BJ (cell line): Measurements from ENCODE around the gene LYRM4. TPM values are rescaled to one million over a fixed set of nuclear protein-coding genes. Genes with fewer than 3 reads are reported as not detected.

ENCODE experiments used
- CTCF ChIA-PET: fragments of 350-600 bp; formaldehyde crosslinking; extraction: SDS; loops from one replicate; lab custom pipeline; 2021; ENCODE audit warnings: antibody characterized with exemption, inconsistent platforms; lab: Yijun Ruan, JAX
- POLR2A ChIA-PET: fragments of 300-600 bp; sonication (Branson Sonifier 250); formaldehyde crosslinking; extraction: SDS; loops from one replicate; lab custom pipeline; 2021; ENCODE audit warnings: antibody characterized with exemption; lab: Charles Lee
- DNase-seq: peaks from one replicate; pipeline ENCODE4 v3.0.0-alpha.2; 2011; ENCODE audit warnings: low read depth
- H3K27me3 ChIP-seq: 2 replicates; pipeline ENCODE4 v1.6.0; 2011; ENCODE audit warnings: low read length; ENCODE audit not compliant: control insufficient read depth, insufficient read depth
- H3K36me3 ChIP-seq: 2 replicates; pipeline ENCODE4 v1.5.1; 2011; ENCODE audit warnings: low read length; ENCODE audit not compliant: control insufficient read depth, insufficient read depth
- H3K4me3 ChIP-seq: 2 replicates; pipeline ENCODE4 v1.5.1; 2011; ENCODE audit warnings: low read depth, mild to moderate bottlenecking, control low read depth, low read length
- CTCF ChIP-seq: IDR thresholded peaks from 2 replicates; pipeline ENCODE4 v1.5.1; 2011; ENCODE audit warnings: low read depth, mild to moderate bottlenecking, control low read depth, inconsistent platforms, low read length, moderate library complexity; ENCODE audit not compliant: insufficient read depth
- polyA plus RNA-seq: library from polyadenylated mRNA; depleted of rRNA; stranded (reverse); fragments of >200 nt; gene quantifications from 2 replicates; pipeline ENCODE4 v1.2.3, GENCODE V29; 2011

LYRM4 gene
- polyA plus RNA-seq, 1 experiment, result 29.0 TPM

- CTCF ChIA-PET, result no interaction called here
- TF ChIP-seq CTCF, result no peak
- H3K36me3 ChIP-seq, result no peaks in the 10 kb centered on the region
- POLR2A ChIA-PET, result no interaction called here
- DNase-seq, result no peak
- H3K4me3 ChIP-seq, result no peak overlapping the region
- H3K27me3 ChIP-seq, result no peaks in the 10 kb centered on the region
Observed at GRCh38 chr6:5162355-5162754, 98.4 kb downstream of the LYRM4 start.

GRCh38 chr6:5160206-5160605 is 100.5 kb downstream of the LYRM4 start:
- POLR2A ChIA-PET, result no interaction called here
- DNase-seq, result no peak

DNA sequence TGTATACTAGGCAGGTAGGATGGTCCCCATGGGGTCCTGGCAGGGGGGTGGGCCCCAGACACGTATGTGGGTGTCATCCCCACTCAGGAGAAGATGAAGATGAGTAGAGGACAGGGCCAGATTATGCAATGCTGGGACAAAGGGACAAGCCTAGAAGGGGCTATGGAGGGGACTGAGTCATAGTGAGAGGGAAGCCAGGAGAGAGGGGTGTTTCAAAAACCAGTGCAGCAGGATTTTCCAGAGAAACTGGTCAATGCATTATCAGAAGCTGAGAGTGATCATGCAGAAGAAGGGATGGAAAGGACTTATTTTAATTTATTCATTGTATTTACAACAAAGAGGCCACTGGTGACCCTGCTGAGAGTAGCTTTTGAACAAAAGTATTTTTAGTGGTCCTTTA is 101.6 kb downstream of the LYRM4 start:
- no peak for DNase-seq
- POLR2A ChIA-PET, result no interaction called here

More at GRCh38 chr6:5160206-5160605, 100.5 kb downstream of the LYRM4 start:
- CTCF ChIA-PET, result no interaction called here
- H3K27me3 ChIP-seq, result no peaks in the 10 kb centered on the region
- H3K4me3 ChIP-seq, result no peak overlapping the region
- no peak for TF ChIP-seq CTCF
- no peaks in the 10 kb centered on the region for H3K36me3 ChIP-seq

DNA sequence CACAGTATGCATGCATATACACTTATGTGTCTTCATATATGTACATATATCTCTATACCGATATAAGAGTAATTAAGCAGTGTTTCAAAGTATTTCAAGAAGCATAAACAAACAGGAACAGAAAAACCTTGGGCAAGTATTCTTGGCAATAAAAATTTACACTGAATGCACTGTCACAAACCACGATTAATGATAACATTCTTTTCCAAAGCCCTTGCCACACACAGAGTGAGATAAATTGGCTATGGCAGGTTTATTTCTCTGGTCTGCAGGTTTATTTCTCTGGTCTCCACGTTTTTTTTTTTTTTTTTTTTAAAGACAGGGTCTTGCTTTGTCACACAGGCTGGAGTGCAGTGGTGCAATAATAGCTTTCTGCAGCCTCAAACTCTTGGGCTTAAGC is 102.6 kb downstream of the LYRM4 start:
- Histone ChIP-seq H3K27me3 (no peaks in the 10 kb centered on the region), H3K4me3 (no peak overlapping the region), H3K36me3 (no peaks in the 10 kb centered on the region)
- ChIA-PET CTCF (interaction anchor here (1.0 to 1.2 kb wide), 2 partner anchors 15 to 17 kb away, joined by 3 to 4 read pairs; no protein-coding TSS in a partner anchor), POLR2A (no interaction called here)
- no peak for TF ChIP-seq CTCF
- no peak for DNase-seq

More for the DNA sequence above, 101.6 kb downstream of the LYRM4 start:
- TF ChIP-seq CTCF, result no peak
- CTCF ChIA-PET, result interaction anchor here (0.7 to 1.2 kb wide), 3 partner anchors 11 to 18 kb away, joined by 3 to 4 read pairs (median 4); no protein-coding TSS in a partner anchor
- Histone ChIP-seq H3K27me3 (no peaks in the 10 kb centered on the region), H3K4me3 (no peak overlapping the region), H3K36me3 (no peaks in the 10 kb centered on the region)

DNA sequence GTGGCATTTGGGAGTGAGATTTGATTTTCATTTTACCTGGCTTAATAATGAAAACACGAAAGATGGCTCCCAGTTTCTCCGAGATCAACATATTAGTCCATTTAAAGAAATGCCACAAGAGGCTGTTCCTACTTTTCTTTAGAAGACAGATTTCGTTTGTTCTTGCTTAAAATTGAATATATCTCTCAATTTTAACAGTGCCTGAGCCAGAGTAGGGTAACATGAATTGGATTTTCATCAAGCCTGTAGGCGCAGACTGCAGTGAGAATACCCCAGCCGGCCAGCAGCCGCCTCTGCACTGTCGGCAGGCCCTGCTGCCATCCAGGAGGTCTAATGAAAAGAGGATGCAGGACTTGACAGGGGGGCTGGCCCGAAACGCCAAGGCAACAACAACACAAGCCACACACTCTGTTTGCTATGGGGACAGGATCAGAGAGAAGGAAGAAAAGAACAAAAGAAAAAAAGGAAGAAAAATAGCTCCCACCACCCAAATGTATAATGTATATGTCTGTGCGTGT is 103.1 kb downstream of the LYRM4 start:
- H3K27me3 ChIP-seq, result no peaks in the 10 kb centered on the region
- ChIA-PET POLR2A (no interaction called here), CTCF (interaction anchor here (1.0 kb wide), 1 partner anchor 14 kb away, joined by 4 read pairs; no protein-coding TSS in a partner anchor)
- no peak for TF ChIP-seq CTCF
- H3K36me3 ChIP-seq, result no peaks in the 10 kb centered on the region
- no peak for DNase-seq
- H3K4me3 ChIP-seq, result no peak overlapping the region
